GM12878 (cell line): ENCODE data around the gene LGALS3BP. TPM values are rescaled to one million over a fixed set of nuclear protein-coding genes. Genes with fewer than 3 reads are reported as not detected.
A peak's percentile ranks its signal among the peaks of the same experiment; 100 is the strongest.

Experiments
- ATAC-seq: fragments of 200-7000 bp; cut with Tn5 transposase; 3 replicates; pipeline ENCODE4 v1.9.1; 2020; ENCODE audit warnings: mild to moderate bottlenecking, moderate library complexity
- BruUV-seq: library from RNA; stranded (reverse); fragments of 400-500 nt; replicated peaks from 2 replicates; lab custom pipeline; 2021; lab: Mats Ljungman, UMichigan
- CTCF ChIA-PET: fragments of 300-600 bp; sonication (Branson Sonifier 250); formaldehyde crosslinking; extraction: SDS; loops from one replicate; lab custom pipeline; 2021; ENCODE audit warnings: inconsistent platforms; lab: Yijun Ruan, JAX
- POLR2A ChIA-PET: fragments of 350-600 bp; formaldehyde crosslinking; extraction: SDS; loops from one replicate; lab custom pipeline; 2021; ENCODE audit warnings: inconsistent platforms; lab: Charles Lee
- RAD21 ChIA-PET: fragments of 300-600 bp; sonication (Branson Sonifier 250); formaldehyde crosslinking; loops from one replicate; lab custom pipeline; 2023; ENCODE audit warnings: antibody characterized with exemption; ENCODE audit not compliant: unreplicated experiment; lab: Charles Lee
- SMC1A ChIA-PET: fragments of 300-600 bp; sonication (Branson Sonifier 250); formaldehyde crosslinking; loops from one replicate; lab custom pipeline; 2023; ENCODE audit not compliant: unreplicated experiment, uncharacterized antibody; lab: Charles Lee
- DNase-seq: peaks from one replicate; pipeline ENCODE4 v3.0.0-alpha.2; 2011; ENCODE audit warnings: low read depth, low spot score
- FAIRE-seq: peaks from 3 replicates; lab custom pipeline; 2011; peaks lifted over from hg19 to GRCh38; lab: Jason Lieb, UNC
- H2AFZ ChIP-seq: 2 replicates; pipeline ENCODE4 v1.6.0; 2011; ENCODE audit warnings: low read depth, low read length, control low read depth; ENCODE audit not compliant: control insufficient read depth
- H3K27ac ChIP-seq: 2 replicates; pipeline ENCODE4 v1.5.1; 2011; ENCODE audit warnings: control low read depth; ENCODE audit not compliant: control insufficient read depth, insufficient read depth
- H3K27me3 ChIP-seq, 2 experiments: replicated peaks in 1 of 2; 2 replicates each; pipeline versions ENCODE4 v1.6.0 to v1.6.1; 2011; ENCODE audit warnings: low read length in 1 of 2; ENCODE audit not compliant: control insufficient read depth in 2 of 2, insufficient read depth in 2 of 2
- H3K36me3 ChIP-seq, 2 experiments: 2 replicates each; pipeline ENCODE4 v1.5.1; 2011; ENCODE audit warnings: low read length in 1 of 2; ENCODE audit not compliant: control insufficient read depth in 2 of 2, insufficient read depth in 2 of 2
- H3K4me1 ChIP-seq: 2 replicates; pipeline ENCODE4 v1.6.1; 2011; ENCODE audit warnings: mild to moderate bottlenecking, low read length, moderate library complexity, mixed read lengths; ENCODE audit not compliant: control insufficient read depth, insufficient read depth
- H3K4me2 ChIP-seq: 2 replicates; pipeline ENCODE4 v1.6.0; 2011; ENCODE audit warnings: control low read depth; ENCODE audit not compliant: control insufficient read depth, insufficient read depth
- H3K4me3 ChIP-seq: fragments of 200-600 bp; sonication (generic); 2 replicates; pipeline ENCODE4 v1.5.1; 2016
- H3K79me2 ChIP-seq: 2 replicates; pipeline ENCODE4 v1.6.0; 2011; ENCODE audit warnings: low read length; ENCODE audit not compliant: control insufficient read depth, insufficient read depth
- H3K9ac ChIP-seq: 2 replicates; pipeline ENCODE4 v1.8.0; 2011; ENCODE audit warnings: low read length, control low read depth, mixed read lengths; ENCODE audit not compliant: control insufficient read depth, insufficient read depth
- H3K9me3 ChIP-seq: replicated peaks from 3 replicates; pipeline ENCODE4 v1.5.1; 2011; ENCODE audit warnings: mild to moderate bottlenecking, low read length; ENCODE audit not compliant: control insufficient read depth, insufficient read depth
- H4K20me1 ChIP-seq: 2 replicates; pipeline ENCODE4 v1.6.0; 2011; ENCODE audit not compliant: control insufficient read depth, insufficient read depth
- DPF2 ChIP-seq: fragments of 450-650 bp; IDR thresholded peaks from 2 replicates; pipeline ENCODE4 v1.6.1; 2017; ENCODE audit warnings: mild to moderate bottlenecking
- EED ChIP-seq: sonication (generic); IDR thresholded peaks from 2 replicates; pipeline ENCODE4 v1.6.1; 2016; ENCODE audit warnings: antibody characterized with exemption, low read depth
- IKZF2 ChIP-seq, 2 experiments: fragments of 450-650 bp; IDR thresholded peaks; 2 replicates each; pipeline ENCODE4 v1.6.1; 2017; ENCODE audit warnings: mild to moderate bottlenecking in 2 of 2, moderate library complexity in 2 of 2
- NBN ChIP-seq: fragments of 450-650 bp; IDR thresholded peaks from 2 replicates; pipeline ENCODE4 v1.6.1; 2016
- NR2F1 ChIP-seq: fragments of 450-650 bp; conservative IDR thresholded peaks from 2 replicates; pipeline ENCODE4 v1.6.1; 2017; ENCODE audit warnings: mild to moderate bottlenecking
- POLR2A ChIP-seq: IDR thresholded peaks from 2 replicates; pipeline ENCODE4 v1.6.1; 2011; ENCODE audit warnings: low read depth, mild to moderate bottlenecking, low read length
- POLR2AphosphoS2 ChIP-seq: IDR thresholded peaks from 2 replicates; pipeline ENCODE4 v1.6.1; 2011; ENCODE audit warnings: low read depth, mild to moderate bottlenecking, low read length, improper control_type of control experiment, moderate library complexity
- RBBP5 ChIP-seq: fragments of 200-600 bp; sonication (generic); conservative IDR thresholded peaks from 2 replicates; pipeline ENCODE4 v1.6.1; 2016
- TAF1 ChIP-seq: IDR thresholded peaks from 2 replicates; pipeline ENCODE4 v1.6.1; 2011; ENCODE audit warnings: mild to moderate bottlenecking, low read depth, low read length, borderline replicate concordance
- WGBS: methylation state at CpG from one replicate; pipeline ENCODE4 v1.1.6; 2016; ENCODE audit warnings: low lambda C conversion rate; ENCODE audit not compliant: insufficient replicate concordance, insufficient coverage; ENCODE audit errors: missing lambda C conversion rate; 5-methylcytosine and 5-hydroxymethylcytosine counted together
- in situ Hi-C: fragments of 300-500 bp; cut with MboI; formaldehyde crosslinking; loops from 9 replicates; pipeline ENCODE4 v1.14.3; 2018; ENCODE audit warnings: mixed read lengths
- intact Hi-C: fragments of 100-400 bp; cut with micrococcal nuclease; formaldehyde crosslinking; loops from one replicate; pipeline ENCODE4 v1.14.2; 2022; ENCODE audit not compliant: unreplicated experiment
- polyA plus RNA-seq, 11 experiments: library from polyadenylated mRNA; depleted of rRNA in 4 of 11; unstranded in 6 of 11; stranded (reverse) in 5 of 11; fragments of >200 nt; fragmentation: Nextera tagmentation in 4 of 11; fragmentation: Illumina TruSeq in 1 of 11; extraction: Ambion mirVana in 4 of 11; extraction: Trizol in 1 of 11; gene quantifications; 1 replicate in 1 of 11; 2 replicates in 10 of 11; pipeline versions ENCODE4 v1.2.1 to v1.2.3, GENCODE V29; 2011 to 2016; ENCODE audit warnings: inconsistent platforms in 2 of 11, missing spikeins in 2 of 11, low read depth in 1 of 11
- total RNA-seq, 4 experiments: library from RNA; depleted of rRNA in 3 of 4; stranded (reverse); fragments of >200 nt in 3 of 4; fragmentation: Illumina TruSeq in 1 of 4; extraction: Trizol in 1 of 4; gene quantifications; 2 replicates each; pipeline versions ENCODE4 v1.2.1 to v1.2.3, GENCODE V29; 2013 to 2021
- TF ChIP-seq, protein P1 (sequence below): fragments of 450-650 bp; IDR thresholded peaks from 2 replicates; pipeline ENCODE4 v1.6.1; 2017; ENCODE audit warnings: mild to moderate bottlenecking, moderate library complexity

The LGALS3BP gene
- total and polyA plus RNA-seq, 10 of the 15 experiments (the other 5 are each of a cell fraction or from before 2014, with no cell fraction given) = 0.52 to 5.2 (median 1.9) TPM

DNA sequence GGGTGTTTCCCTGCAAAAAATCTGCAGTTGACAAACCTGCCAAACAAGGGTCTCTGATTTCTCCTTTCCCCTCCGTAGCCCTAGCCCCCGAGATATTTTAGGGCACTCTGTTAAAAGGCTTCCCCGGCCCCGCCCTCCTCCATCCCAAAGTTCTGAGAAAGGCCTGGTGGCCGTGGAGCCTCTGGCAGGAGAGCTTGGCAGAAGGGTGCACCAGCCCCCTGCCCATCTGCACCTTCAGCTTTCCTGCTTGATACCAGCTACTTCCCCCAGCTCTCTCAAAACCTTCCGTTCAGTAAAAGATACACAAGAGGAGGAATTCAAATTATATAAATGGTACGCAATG, 30.6 kb upstream of the LGALS3BP start:
- H3K4me3 ChIP-seq = peak overlapping the region; percentile 99; the same call in 1 of the 2 replicates
- no peaks in the 10 kb centered on the region; a peak in 1 of 4 replicates for H3K27me3 ChIP-seq
- peak overlapping the region; percentile 96 for H2AFZ ChIP-seq
- ChIA-PET SMC1A (no interaction called here), CTCF (interaction anchor here (1.1 to 1.3 kb wide), 2 partner anchors 32 to 61 kb away, joined by 3 to 4 read pairs; no protein-coding TSS in a partner anchor), RAD21 (interaction anchor here (0.6 kb wide), 1 partner anchor 22 kb away, joined by 3 read pairs; no protein-coding TSS in a partner anchor), POLR2A (interaction anchor here (0.9 kb wide), 1 partner anchor 64 kb away, joined by 3 read pairs; the partner anchor contains the start of gene ENGASE)
- no TSS peak for BruUV-seq
- H3K9ac ChIP-seq = peak overlapping the region; percentile 90
- no peaks in the 10 kb centered on the region for H3K9me3 ChIP-seq
- no peak for ATAC-seq
- H3K27ac ChIP-seq = peak overlapping the region; percentile 49
- H3K79me2 ChIP-seq = peaks cover 34% of the 10 kb centered on the region
- no peak for FAIRE-seq
- peak overlapping the region; percentile 68 for H3K4me2 ChIP-seq
- 73% methylated on average over 7 of the region's 7 CpGs for WGBS
- H3K36me3 ChIP-seq = no peaks in the 10 kb centered on the region
- in situ Hi-C loops = no loop called here
- H4K20me1 ChIP-seq = no peaks in the 10 kb centered on the region; the same call in 1 of the 2 replicates
- no peak for TF ChIP-seq EED
- no peak for TF ChIP-seq IKZF2 (IDR thresholded peaks at IDR 0.05)
- no peak for DNase-seq
- peaks cover 8% of the 10 kb centered on the region for H3K4me1 ChIP-seq
- intact Hi-C loops = no loop called here

DNA sequence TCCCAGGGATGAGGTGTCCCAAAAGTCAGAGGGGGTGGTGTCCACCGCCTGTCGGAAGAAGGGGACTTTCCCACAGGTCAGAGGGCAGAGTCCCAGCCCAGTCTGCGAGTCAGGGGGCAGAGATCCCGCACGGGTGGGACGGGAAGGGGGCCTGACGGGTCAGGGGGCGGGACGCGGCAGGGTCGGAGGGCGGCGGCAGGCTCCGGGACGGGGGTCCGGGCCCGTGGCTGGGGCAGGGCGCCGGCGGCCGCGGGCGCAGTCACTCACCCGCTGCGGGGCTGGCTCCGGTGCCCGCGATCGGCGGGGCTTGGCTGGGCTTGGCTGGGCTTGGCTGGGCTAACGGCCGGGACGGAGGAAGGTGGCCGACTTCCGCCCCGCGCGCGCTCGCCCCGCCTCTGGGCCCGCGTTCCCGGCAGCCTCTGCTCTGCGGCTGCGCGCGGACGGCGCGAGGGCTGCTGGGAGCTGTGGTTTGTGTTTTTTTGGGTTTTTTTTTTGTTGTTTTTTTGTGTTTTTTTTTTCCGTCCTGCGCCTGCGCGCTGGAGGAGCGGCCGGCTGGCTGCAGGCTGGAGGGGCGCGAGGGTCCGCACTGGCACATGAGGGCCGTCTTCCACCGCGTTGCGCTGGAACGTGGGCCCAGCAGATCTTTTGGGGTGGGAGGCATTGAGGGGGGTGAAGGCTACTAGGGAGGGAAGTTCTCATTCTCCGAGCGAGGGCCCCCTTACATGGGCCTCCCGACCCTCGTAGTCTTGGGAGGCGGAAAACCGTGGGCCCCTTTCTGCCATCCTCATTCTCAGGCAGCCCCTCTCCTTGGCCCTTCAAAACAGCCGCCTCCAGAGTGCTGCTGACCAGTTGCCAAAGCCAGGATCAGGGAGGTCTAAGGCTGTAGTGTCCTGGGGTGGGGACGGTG, 29.9 kb upstream of the LGALS3BP start, which contains the start of gene CANT1:
Gene CANT1 (minus strand): TSS at position 368 of the 907 bp plus-strand sequence. CDS start 12,142 bp downstream, outside the sequence.
- Histone ChIP-seq H3K79me2 (peaks cover 34% of the 10 kb centered on the region), H3K4me2 (peak within 1 kb of the TSS; percentile 95), H3K4me1 (peaks cover 8% of the 10 kb centered on the region), H3K9ac (peak within 1 kb of the TSS; percentile 90), H3K27ac (peak within 1 kb of the TSS; percentile 86), H4K20me1 (no peaks in the 10 kb centered on the region; the same call in 1 of the 2 replicates), H3K36me3 (no peaks in the 10 kb centered on the region), H3K9me3 (no peaks in the 10 kb centered on the region), H3K4me3 (peak within 1 kb of the TSS; percentile 99), H2AFZ (peak within 1 kb of the TSS; percentile 96), H3K27me3 (no peaks in the 10 kb centered on the region; a peak in 1 of 4 replicates)
- SMC1A ChIA-PET = interaction anchor here (0.6 kb wide), 1 partner anchor 58 kb away, joined by 3 read pairs; no protein-coding TSS in a partner anchor
- DNase-seq = peak; percentile 64
- in situ Hi-C loops (no loop called here), intact Hi-C loops (no loop called here)
- CTCF ChIA-PET = interaction anchor here (1.1 to 1.3 kb wide), 2 partner anchors 33 to 61 kb away, joined by 3 to 4 read pairs; no protein-coding TSS in a partner anchor
- FAIRE-seq = peak; percentile 77
- peak; percentile 98 for ATAC-seq
- POLR2A ChIA-PET = interaction anchor here (0.6 to 0.9 kb wide), 3 partner anchors 9 to 257 kb away, joined by 3 to 8 read pairs (median 4); partner anchors contain the start of gene ENGASE
- BruUV-seq = no TSS peak
- RAD21 ChIA-PET = interaction anchor here (0.6 kb wide), 1 partner anchor 11 kb away, joined by 3 read pairs; no protein-coding TSS in a partner anchor
- WGBS = under 1% methylated on average over 65 of the region's 73 CpGs
- TF ChIP-seq, protein P1, sequence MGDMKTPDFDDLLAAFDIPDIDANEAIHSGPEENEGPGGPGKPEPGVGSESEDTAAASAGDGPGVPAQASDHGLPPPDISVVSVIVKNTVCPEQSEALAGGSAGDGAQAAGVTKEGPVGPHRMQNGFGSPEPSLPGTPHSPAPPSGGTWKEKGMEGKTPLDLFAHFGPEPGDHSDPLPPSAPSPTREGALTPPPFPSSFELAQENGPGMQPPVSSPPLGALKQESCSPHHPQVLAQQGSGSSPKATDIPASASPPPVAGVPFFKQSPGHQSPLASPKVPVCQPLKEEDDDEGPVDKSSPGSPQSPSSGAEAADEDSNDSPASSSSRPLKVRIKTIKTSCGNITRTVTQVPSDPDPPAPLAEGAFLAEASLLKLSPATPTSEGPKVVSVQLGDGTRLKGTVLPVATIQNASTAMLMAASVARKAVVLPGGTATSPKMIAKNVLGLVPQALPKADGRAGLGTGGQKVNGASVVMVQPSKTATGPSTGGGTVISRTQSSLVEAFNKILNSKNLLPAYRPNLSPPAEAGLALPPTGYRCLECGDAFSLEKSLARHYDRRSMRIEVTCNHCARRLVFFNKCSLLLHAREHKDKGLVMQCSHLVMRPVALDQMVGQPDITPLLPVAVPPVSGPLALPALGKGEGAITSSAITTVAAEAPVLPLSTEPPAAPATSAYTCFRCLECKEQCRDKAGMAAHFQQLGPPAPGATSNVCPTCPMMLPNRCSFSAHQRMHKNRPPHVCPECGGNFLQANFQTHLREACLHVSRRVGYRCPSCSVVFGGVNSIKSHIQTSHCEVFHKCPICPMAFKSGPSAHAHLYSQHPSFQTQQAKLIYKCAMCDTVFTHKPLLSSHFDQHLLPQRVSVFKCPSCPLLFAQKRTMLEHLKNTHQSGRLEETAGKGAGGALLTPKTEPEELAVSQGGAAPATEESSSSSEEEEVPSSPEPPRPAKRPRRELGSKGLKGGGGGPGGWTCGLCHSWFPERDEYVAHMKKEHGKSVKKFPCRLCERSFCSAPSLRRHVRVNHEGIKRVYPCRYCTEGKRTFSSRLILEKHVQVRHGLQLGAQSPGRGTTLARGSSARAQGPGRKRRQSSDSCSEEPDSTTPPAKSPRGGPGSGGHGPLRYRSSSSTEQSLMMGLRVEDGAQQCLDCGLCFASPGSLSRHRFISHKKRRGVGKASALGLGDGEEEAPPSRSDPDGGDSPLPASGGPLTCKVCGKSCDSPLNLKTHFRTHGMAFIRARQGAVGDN = peak; percentile 53
- no peak for TF ChIP-seq RBBP5
- TF ChIP-seq NBN = no peak
- peak; percentile 68; the same call in 1 of the 2 replicates for TF ChIP-seq DPF2
- TF ChIP-seq NR2F1 = peak; percentile 97
- peak; percentile 91 for TF ChIP-seq POLR2A
- peak; percentile 77 for TF ChIP-seq POLR2AphosphoS2
- 0 out of 2 replicates have a peak, but pooled peaks have one; percentile 59 for TF ChIP-seq TAF1
